Vagina (tissue), 2 donors: ENCODE results near the gene ANXA10. TPM values are rescaled to one million over a fixed set of nuclear protein-coding genes. Genes with fewer than 3 reads are reported as not detected.

Experiments
- DNase-seq, 2 donors: peaks; one replicate each; pipeline ENCODE4 v3.0.0-alpha.2; 2017; ENCODE audit errors: extremely low spot score in 2 of 2
- H3K27ac ChIP-seq: fragments of 200-600 bp; sonication (generic); one replicate; pipeline ENCODE4 v1.5.1; 2019
- H3K27me3 ChIP-seq: fragments of 200-600 bp; sonication (generic); one replicate; pipeline ENCODE4 v1.5.1; 2019
- H3K36me3 ChIP-seq, 2 donors: fragments of 200-600 bp; sonication (generic); one replicate each; pipeline ENCODE4 v1.5.1; 2017 to 2019
- H3K4me1 ChIP-seq: fragments of 200-600 bp; sonication (generic); one replicate; pipeline ENCODE4 v1.5.1; 2019
- H3K4me3 ChIP-seq, 2 donors: fragments of 200-600 bp; sonication (generic); 1 replicate in 1 of 2; 2 replicates in 1 of 2; pipeline ENCODE4 v1.5.1; 2016 to 2019
- H3K9me3 ChIP-seq: fragments of 200-600 bp; sonication (generic); one replicate; pipeline ENCODE4 v1.5.1; 2019
- CTCF ChIP-seq, 3 experiments: fragments of 450-650 bp in 2 of 3; fragments of 200-600 bp in 1 of 3; sonication (generic) in 1 of 3; IDR thresholded peaks; one replicate each; pipeline ENCODE4 v1.5.1; 2017 to 2019; ENCODE audit warnings: antibody characterized with exemption in 3 of 3, mild to moderate bottlenecking in 2 of 3, moderate library complexity in 2 of 3
- POLR2A ChIP-seq, 2 donors: fragments of 450-650 bp; IDR thresholded peaks; one replicate each; pipeline ENCODE4 v1.6.1; 2017; ENCODE audit warnings: antibody characterized with exemption in 2 of 2, mild to moderate bottlenecking in 2 of 2, moderate library complexity in 2 of 2
- POLR2AphosphoS5 ChIP-seq, 2 donors: sonication (generic); formaldehyde crosslinking; IDR thresholded peaks; one replicate each; pipeline ENCODE4 v1.9.0; 2017; ENCODE audit warnings: antibody characterized with exemption in 2 of 2, mild to moderate bottlenecking in 2 of 2, low read depth in 1 of 2; ENCODE audit not compliant: insufficient read depth in 1 of 2
- intact Hi-C: fragments of 100-400 bp; cut with DNase I; formaldehyde crosslinking; loops from one replicate; pipeline ENCODE4 v1.15.1; 2023
- total RNA-seq: library from RNA; depleted of rRNA; stranded (reverse); fragments of >200 nt; gene quantifications from one replicate; pipeline ENCODE4 v1.2.3, GENCODE V29; 2016

The ANXA10 gene
- total RNA-seq, 1 donor from 2014 or later = not detected

DNA sequence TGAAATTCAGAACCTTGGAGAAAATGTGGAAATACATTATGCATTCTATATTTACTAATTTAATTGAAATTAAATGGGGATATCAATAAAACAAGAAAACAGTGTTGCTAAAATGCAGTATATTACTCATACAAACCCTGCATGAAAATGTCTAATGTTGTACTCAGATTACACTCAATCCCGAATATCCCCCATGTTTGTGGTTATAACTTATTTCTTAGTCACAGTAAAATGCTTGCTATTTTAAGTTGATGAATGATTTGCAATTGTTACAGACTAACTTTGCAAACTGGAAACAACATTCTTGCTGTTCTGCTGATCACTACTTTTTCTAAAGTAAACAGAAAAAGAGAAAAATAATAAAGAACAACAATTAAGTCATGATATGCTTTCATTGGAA lies 33.1 kb upstream of the ANXA10 start:
- Histone ChIP-seq H3K4me3 (no peak overlapping the region), H3K27me3 (no peaks in the 10 kb centered on the region), H3K36me3 (no peaks in the 10 kb centered on the region), H3K9me3 (no peaks in the 10 kb centered on the region), H3K4me1 (no peaks in the 10 kb centered on the region), H3K27ac (no peak overlapping the region)
- no peak for DNase-seq
- TF ChIP-seq POLR2AphosphoS5 (IDR thresholded peaks at IDR 0.05; ENCODE audit: insufficient read depth in 1 of 2, low read depth in 1 of 2) = no peak
- TF ChIP-seq POLR2A (IDR thresholded peaks at IDR 0.05) = no peak
- TF ChIP-seq CTCF (IDR thresholded peaks at IDR 0.05) = no peak
- intact Hi-C loops = no loop called here

DNA sequence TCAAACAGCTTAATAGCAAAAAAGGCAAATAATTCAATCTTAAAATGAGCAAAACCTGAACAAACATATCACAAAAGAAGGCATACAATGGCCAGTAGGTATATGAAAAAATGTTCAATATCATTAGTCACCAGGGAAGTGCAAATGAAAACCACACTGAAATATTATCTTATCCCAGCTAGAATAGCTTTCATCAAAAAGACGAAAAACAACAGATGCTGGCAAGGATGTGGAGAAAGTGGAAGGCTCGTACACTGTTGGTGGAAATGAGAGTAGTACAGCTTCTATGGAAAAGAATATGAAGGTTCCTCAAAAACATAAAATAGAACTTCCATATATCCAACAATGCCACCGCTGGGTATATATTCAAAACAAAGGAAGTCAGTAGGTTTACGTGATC lies 29.3 kb upstream of the ANXA10 start:
- Histone ChIP-seq H3K27me3 (no peaks in the 10 kb centered on the region), H3K27ac (no peak overlapping the region), H3K36me3 (no peaks in the 10 kb centered on the region), H3K4me3 (no peak overlapping the region), H3K9me3 (no peaks in the 10 kb centered on the region), H3K4me1 (no peaks in the 10 kb centered on the region)
- intact Hi-C loops = no loop called here
- no peak for DNase-seq
- no peak for TF ChIP-seq CTCF (IDR thresholded peaks at IDR 0.05)
- TF ChIP-seq POLR2AphosphoS5 (IDR thresholded peaks at IDR 0.05; ENCODE audit: insufficient read depth in 1 of 2, low read depth in 1 of 2) = no peak
- TF ChIP-seq POLR2A (IDR thresholded peaks at IDR 0.05) = no peak

- TF ChIP-seq POLR2A (IDR thresholded peaks at IDR 0.05) (no peak), CTCF (IDR thresholded peaks at IDR 0.05) (no peak), POLR2AphosphoS5 (IDR thresholded peaks at IDR 0.05; ENCODE audit: insufficient read depth in 1 of 2, low read depth in 1 of 2) (no peak)
- H3K27me3 ChIP-seq = no peaks in the 10 kb centered on the region
- H3K4me1 ChIP-seq = no peaks in the 10 kb centered on the region
- no peak overlapping the region for H3K4me3 ChIP-seq
- no peak for DNase-seq
- H3K36me3 ChIP-seq = no peaks in the 10 kb centered on the region
- no peaks in the 10 kb centered on the region for H3K9me3 ChIP-seq
- no peak overlapping the region for H3K27ac ChIP-seq
- intact Hi-C loops = no loop called here
These were observed 21.4 kb upstream of the ANXA10 start for GRCh38 chr4:168070903-168071302.

- no peaks in the 10 kb centered on the region for H3K4me1 ChIP-seq
- intact Hi-C loops = no loop called here
- TF ChIP-seq POLR2A (IDR thresholded peaks at IDR 0.05) = no peak
- TF ChIP-seq CTCF (IDR thresholded peaks at IDR 0.05) = no peak
- no peak for TF ChIP-seq POLR2AphosphoS5 (IDR thresholded peaks at IDR 0.05; ENCODE audit: insufficient read depth in 1 of 2, low read depth in 1 of 2)
- DNase-seq = no peak
- no peak overlapping the region for H3K4me3 ChIP-seq
- H3K36me3 ChIP-seq = no peaks in the 10 kb centered on the region
- no peaks in the 10 kb centered on the region for H3K9me3 ChIP-seq
- no peak overlapping the region for H3K27ac ChIP-seq
- H3K27me3 ChIP-seq = no peaks in the 10 kb centered on the region
These were observed 21.0 kb upstream of the ANXA10 start for GRCh38 chr4:168071304-168071703.

DNA sequence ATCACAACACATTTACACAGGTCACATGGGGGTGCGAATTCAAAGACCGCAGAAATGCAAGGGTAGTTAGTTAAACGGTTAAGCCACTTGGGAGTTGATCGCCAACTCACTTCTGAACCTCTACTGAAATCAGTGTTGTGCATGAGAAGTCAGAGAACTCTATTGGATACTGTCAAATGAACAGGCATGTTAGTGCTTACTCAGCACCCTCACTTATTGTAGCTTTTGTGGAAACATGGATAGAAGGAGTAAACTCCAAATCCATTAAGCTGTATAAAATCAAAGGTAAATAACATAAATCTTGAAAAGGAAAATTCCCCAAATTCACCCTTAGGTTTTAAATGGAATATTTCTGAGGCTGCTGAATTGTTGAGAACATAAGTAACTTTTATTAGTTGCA lies 17.5 kb upstream of the ANXA10 start:
- intact Hi-C loops = no loop called here
- H3K36me3 ChIP-seq = no peaks in the 10 kb centered on the region
- no peak overlapping the region for H3K27ac ChIP-seq
- no peaks in the 10 kb centered on the region for H3K4me1 ChIP-seq
- TF ChIP-seq POLR2A (IDR thresholded peaks at IDR 0.05) (no peak), CTCF (IDR thresholded peaks at IDR 0.05) (no peak), POLR2AphosphoS5 (IDR thresholded peaks at IDR 0.05; ENCODE audit: insufficient read depth in 1 of 2, low read depth in 1 of 2) (no peak)
- no peaks in the 10 kb centered on the region for H3K9me3 ChIP-seq
- H3K4me3 ChIP-seq = no peak overlapping the region
- DNase-seq = no peak
- no peaks in the 10 kb centered on the region for H3K27me3 ChIP-seq
